ENCODE data around the gene PLEKHA4.
"Not testable (repeated sequence)": the region's sequence is repeated elsewhere in the genome, so short reads cannot be mapped to it uniquely, and the experiment has no call there.

PLEKHA4 gene

DNA sequence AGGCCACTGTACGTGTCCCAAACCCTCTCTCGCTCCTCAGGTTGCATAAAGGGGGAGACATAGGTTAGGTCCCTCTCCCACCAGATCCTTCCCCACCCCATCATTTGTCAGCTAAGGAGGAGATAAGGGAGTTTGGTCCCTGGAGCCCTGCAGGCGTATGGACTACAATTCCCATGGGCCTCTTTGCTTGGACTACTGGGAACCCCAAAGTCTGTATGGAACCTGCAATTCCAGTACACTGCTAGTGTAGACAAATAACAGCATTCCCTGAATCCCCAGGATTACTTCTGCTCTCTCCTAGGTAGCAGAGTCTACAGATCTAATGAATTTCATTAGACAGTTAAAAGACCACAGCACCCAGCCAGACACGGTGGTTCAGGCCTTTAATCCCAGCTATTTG is 16.1 kb downstream of the PLEKHA4 start:
- TF ChIP-seq, protein P1, sequence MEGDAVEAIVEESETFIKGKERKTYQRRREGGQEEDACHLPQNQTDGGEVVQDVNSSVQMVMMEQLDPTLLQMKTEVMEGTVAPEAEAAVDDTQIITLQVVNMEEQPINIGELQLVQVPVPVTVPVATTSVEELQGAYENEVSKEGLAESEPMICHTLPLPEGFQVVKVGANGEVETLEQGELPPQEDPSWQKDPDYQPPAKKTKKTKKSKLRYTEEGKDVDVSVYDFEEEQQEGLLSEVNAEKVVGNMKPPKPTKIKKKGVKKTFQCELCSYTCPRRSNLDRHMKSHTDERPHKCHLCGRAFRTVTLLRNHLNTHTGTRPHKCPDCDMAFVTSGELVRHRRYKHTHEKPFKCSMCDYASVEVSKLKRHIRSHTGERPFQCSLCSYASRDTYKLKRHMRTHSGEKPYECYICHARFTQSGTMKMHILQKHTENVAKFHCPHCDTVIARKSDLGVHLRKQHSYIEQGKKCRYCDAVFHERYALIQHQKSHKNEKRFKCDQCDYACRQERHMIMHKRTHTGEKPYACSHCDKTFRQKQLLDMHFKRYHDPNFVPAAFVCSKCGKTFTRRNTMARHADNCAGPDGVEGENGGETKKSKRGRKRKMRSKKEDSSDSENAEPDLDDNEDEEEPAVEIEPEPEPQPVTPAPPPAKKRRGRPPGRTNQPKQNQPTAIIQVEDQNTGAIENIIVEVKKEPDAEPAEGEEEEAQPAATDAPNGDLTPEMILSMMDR (IDR thresholded peaks at IDR 0.05; ENCODE audit: unreplicated experiment in 3 of 3): no peak
- peaks cover 24% of the 10 kb centered on the region for H3K36me3 Mint-ChIP-seq (ENCODE audit: low read depth)
- no peak overlapping the region for H3K4me3 Mint-ChIP-seq
- no peak overlapping the region for H3K27ac Mint-ChIP-seq
- H3K9me3 Mint-ChIP-seq: no peaks in the 10 kb centered on the region
- no peaks in the 10 kb centered on the region for H3K27me3 Mint-ChIP-seq (ENCODE audit: low read depth)
- no peaks in the 10 kb centered on the region for H3K4me1 Mint-ChIP-seq

DNA sequence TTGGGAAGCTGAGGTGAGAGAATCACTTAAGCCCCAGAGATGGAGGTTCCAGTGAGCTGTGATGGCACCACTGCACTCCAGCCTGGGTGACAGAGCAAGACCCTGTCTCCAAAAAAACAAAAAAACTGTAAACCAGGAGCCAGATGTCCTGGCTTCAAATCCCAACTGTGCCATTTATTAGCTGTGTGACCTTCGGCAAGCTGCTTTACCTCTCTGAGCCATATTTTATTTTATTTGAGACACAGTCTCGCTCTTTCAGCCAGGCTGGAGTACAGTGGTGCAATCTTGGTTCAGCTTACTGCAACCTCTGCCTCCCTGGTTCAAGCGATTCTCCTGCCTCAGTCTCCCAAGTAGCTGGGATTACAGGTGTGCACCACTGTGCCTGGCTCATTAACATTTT is 21.8 kb downstream of the PLEKHA4 start:
- H3K4me1 Mint-ChIP-seq; H3K9me3 Mint-ChIP-seq; H3K27me3 Mint-ChIP-seq (ENCODE audit: low read depth); H3K27ac Mint-ChIP-seq; H3K4me3 Mint-ChIP-seq: not testable (repeated sequence)
- peaks cover 35% of the 10 kb centered on the region for H3K36me3 Mint-ChIP-seq (ENCODE audit: low read depth)

DNA sequence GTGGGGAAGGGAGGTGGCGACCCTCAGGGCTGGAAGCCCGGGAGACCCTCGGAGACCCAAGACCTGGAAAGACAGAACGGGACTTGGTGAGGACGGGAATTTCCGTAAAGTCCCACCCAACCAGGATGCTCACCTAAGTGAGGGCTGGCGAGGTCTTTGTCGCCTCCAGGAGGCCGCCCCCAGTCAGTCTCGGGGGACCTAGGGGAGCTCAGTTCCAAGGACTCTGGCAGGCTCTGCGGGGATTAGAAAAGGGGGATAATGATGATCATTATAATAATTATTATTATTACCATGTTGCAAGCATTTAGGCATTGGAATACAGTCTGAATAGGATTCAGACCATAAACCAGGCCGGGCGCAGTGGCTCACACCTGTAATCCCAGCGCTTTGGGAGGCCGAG is 23.0 kb downstream of the PLEKHA4 start:
- no peak overlapping the region for H3K4me3 Mint-ChIP-seq
- H3K27ac Mint-ChIP-seq: no peak overlapping the region
- H3K36me3 Mint-ChIP-seq (ENCODE audit: low read depth): peaks cover 35% of the 10 kb centered on the region
- peaks cover 5% of the 10 kb centered on the region for H3K4me1 Mint-ChIP-seq
- H3K27me3 Mint-ChIP-seq (ENCODE audit: low read depth): no peaks in the 10 kb centered on the region
- TF ChIP-seq, protein P1 (IDR thresholded peaks at IDR 0.05; ENCODE audit: unreplicated experiment in 3 of 3): no peak
- H3K9me3 Mint-ChIP-seq: no peaks in the 10 kb centered on the region

DNA sequence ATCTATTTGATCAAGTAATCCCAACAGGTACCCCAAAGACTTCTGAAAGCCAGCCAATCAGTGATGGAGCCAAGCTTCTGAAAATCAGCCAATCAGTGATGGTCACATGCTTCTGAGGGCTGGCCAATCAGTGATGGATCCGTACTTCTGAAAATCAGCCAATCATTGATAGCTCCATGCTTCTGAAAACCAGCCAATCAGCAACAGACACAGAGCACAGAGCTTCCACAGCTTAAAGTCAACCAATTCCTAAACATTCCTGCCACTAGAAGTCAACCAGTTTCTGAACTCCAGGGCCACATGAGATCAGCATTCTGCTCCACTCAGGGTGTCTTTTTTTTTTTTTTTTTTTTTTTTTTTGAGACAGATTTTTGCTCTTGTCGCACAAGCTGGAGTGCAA is 23.9 kb downstream of the PLEKHA4 start:
- Mint-ChIP-seq H3K27me3 (ENCODE audit: low read depth) (no peaks in the 10 kb centered on the region), H3K9me3 (no peaks in the 10 kb centered on the region), H3K36me3 (ENCODE audit: low read depth) (peaks cover 32% of the 10 kb centered on the region), H3K4me3 (no peak overlapping the region), H3K4me1 (peaks cover 5% of the 10 kb centered on the region), H3K27ac (no peak overlapping the region)
- TF ChIP-seq, protein P1 (IDR thresholded peaks at IDR 0.05; ENCODE audit: unreplicated experiment in 3 of 3): no peak

DNA sequence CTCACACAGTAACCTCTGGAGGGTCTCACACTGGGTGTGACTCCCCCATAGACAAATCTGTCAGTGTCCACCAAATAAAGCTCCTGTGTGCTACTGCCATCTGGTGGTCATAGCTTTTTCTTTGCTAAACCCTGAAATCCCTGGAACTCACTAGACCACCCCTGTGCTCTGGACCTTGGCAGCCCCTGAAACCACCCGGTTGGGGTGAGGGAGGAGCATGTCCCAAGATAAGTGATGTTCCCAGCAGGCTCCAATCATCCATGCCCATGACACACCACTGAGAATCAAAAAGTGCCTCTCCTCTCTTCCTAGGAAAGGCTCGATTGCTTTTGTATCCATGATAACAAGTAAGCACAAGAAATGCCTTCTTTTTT is 25.6 kb downstream of the PLEKHA4 start:
- Mint-ChIP-seq H3K4me1 (peaks cover 5% of the 10 kb centered on the region), H3K27ac (peak overlapping the region; percentile 19 to 48 (median 43)), H3K36me3 (ENCODE audit: low read depth) (peaks cover 24% of the 10 kb centered on the region), H3K4me3 (no peak overlapping the region), H3K9me3 (no peaks in the 10 kb centered on the region), H3K27me3 (ENCODE audit: low read depth) (no peaks in the 10 kb centered on the region)
- TF ChIP-seq, protein P1 (IDR thresholded peaks at IDR 0.05; ENCODE audit: unreplicated experiment in 3 of 3): peak; percentile 78 to 79 (median 79)

DNA sequence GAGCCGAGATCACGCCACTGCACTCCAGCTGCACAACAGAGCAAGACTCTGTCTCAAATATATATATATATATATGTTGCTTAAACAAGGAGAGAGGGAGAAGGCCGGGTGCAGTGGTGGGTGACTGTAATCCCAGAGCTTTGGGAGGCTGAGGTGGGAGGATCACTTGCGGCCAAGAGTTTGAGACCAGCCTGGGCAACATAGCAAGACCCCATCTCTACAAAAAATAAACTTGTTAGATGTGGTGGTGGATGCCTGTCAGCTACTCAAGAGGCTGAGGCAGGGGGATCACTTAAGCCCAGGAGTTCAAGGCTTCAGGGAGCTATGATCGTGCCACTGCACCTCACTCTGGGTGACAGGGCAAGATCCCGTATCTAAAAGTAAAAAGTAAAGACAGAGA is 26.8 kb downstream of the PLEKHA4 start:
- H3K27ac Mint-ChIP-seq: no peak overlapping the region
- H3K9me3 Mint-ChIP-seq: no peaks in the 10 kb centered on the region
- no peaks in the 10 kb centered on the region for H3K27me3 Mint-ChIP-seq (ENCODE audit: low read depth)
- TF ChIP-seq, protein P1 (IDR thresholded peaks at IDR 0.05; ENCODE audit: unreplicated experiment in 3 of 3): no peak
- H3K4me1 Mint-ChIP-seq: peaks cover 10% of the 10 kb centered on the region
- H3K4me3 Mint-ChIP-seq: no peak overlapping the region
- peaks cover 18% of the 10 kb centered on the region for H3K36me3 Mint-ChIP-seq (ENCODE audit: low read depth)
